Non-pigmented ciliary epithelial cell (primary cell): ENCODE data around the gene CLGN.

Experiments
- DNase-seq: peaks from one replicate; pipeline ENCODE4 v3.0.0-alpha.2; 2010; ENCODE audit warnings: low read depth

The CLGN gene

GRCh38 chr4:140382732-140383131 is 44.7 kb downstream of the CLGN start:
- DNase-seq: no peak

GRCh38 chr4:140374130-140374477 is 53.3 kb downstream of the CLGN start:
- DNase-seq: no peak

- peak; percentile 98 for DNase-seq
Observed at GRCh38 chr4:140373328-140374129, 53.9 kb downstream of the CLGN start, which contains the start of gene SCOC. Gene SCOC (plus strand): TSS chr4:140373646. CDS start chr4:140379171, 5,525 bp downstream.

- DNase-seq: no peak
Observed at GRCh38 chr4:140372751-140373327, 54.6 kb downstream of the CLGN start.

- DNase-seq: no peak
Observed at GRCh38 chr4:140368686-140369085, 58.8 kb downstream of the CLGN start.

GRCh38 chr4:140367738-140368137 is 59.7 kb downstream of the CLGN start:
- DNase-seq: no peak

GRCh38 chr4:140363558-140363957 is 63.9 kb downstream of the CLGN start:
- no peak for DNase-seq

GRCh38 chr4:140363051-140363450 is 64.4 kb downstream of the CLGN start:
- no peak for DNase-seq

- no peak for DNase-seq
Observed at GRCh38 chr4:140361099-140361498, 66.3 kb downstream of the CLGN start.

- DNase-seq: peak; percentile 46
Observed at GRCh38 chr4:140359562-140360427, 67.7 kb downstream of the CLGN start.

- no peak for DNase-seq
Observed at GRCh38 chr4:140358281-140358680, 69.2 kb downstream of the CLGN start.

GRCh38 chr4:140357868-140358267 is 69.6 kb downstream of the CLGN start:
- no peak for DNase-seq

GRCh38 chr4:140355288-140355687 is 72.2 kb downstream of the CLGN start:
- DNase-seq: no peak

- DNase-seq: no peak
Observed at GRCh38 chr4:140353786-140354185, 73.7 kb downstream of the CLGN start.

- no peak for DNase-seq
Observed at GRCh38 chr4:140351093-140352075, 76.1 kb downstream of the CLGN start.

GRCh38 chr4:140349816-140350215 is 77.6 kb downstream of the CLGN start:
- no peak for DNase-seq

- no peak for DNase-seq
Observed at GRCh38 chr4:140346136-140346535, 81.3 kb downstream of the CLGN start.

- no peak for DNase-seq
Observed at GRCh38 chr4:140344621-140345020, 82.8 kb downstream of the CLGN start.

GRCh38 chr4:140344101-140344500 is 83.3 kb downstream of the CLGN start:
- no peak for DNase-seq

GRCh38 chr4:140343303-140343702 is 84.1 kb downstream of the CLGN start:
- DNase-seq: no peak

GRCh38 chr4:140342620-140343019 is 84.8 kb downstream of the CLGN start:
- DNase-seq: no peak
